Neural progenitor cell (in vitro differentiated cells): ENCODE results near the gene PTPRCAP.

ENCODE experiments used
- CTCF ChIP-seq: fragments of 200-600 bp; sonication (generic); IDR thresholded peaks from 2 replicates; pipeline ENCODE4 v1.5.1; 2017; ENCODE audit warnings: antibody characterized with exemption, mild to moderate bottlenecking
- EZH2 ChIP-seq: fragments of 200-600 bp; sonication (generic); IDR thresholded peaks from 2 replicates; pipeline ENCODE4 v1.6.1; 2017; ENCODE audit warnings: antibody characterized with exemption, mild to moderate bottlenecking, moderate library complexity
- EZH2phosphoT487 ChIP-seq: fragments of 200-600 bp; sonication (generic); IDR thresholded peaks from 2 replicates; pipeline ENCODE4 v1.6.1; 2017; ENCODE audit warnings: antibody characterized with exemption

DNA sequence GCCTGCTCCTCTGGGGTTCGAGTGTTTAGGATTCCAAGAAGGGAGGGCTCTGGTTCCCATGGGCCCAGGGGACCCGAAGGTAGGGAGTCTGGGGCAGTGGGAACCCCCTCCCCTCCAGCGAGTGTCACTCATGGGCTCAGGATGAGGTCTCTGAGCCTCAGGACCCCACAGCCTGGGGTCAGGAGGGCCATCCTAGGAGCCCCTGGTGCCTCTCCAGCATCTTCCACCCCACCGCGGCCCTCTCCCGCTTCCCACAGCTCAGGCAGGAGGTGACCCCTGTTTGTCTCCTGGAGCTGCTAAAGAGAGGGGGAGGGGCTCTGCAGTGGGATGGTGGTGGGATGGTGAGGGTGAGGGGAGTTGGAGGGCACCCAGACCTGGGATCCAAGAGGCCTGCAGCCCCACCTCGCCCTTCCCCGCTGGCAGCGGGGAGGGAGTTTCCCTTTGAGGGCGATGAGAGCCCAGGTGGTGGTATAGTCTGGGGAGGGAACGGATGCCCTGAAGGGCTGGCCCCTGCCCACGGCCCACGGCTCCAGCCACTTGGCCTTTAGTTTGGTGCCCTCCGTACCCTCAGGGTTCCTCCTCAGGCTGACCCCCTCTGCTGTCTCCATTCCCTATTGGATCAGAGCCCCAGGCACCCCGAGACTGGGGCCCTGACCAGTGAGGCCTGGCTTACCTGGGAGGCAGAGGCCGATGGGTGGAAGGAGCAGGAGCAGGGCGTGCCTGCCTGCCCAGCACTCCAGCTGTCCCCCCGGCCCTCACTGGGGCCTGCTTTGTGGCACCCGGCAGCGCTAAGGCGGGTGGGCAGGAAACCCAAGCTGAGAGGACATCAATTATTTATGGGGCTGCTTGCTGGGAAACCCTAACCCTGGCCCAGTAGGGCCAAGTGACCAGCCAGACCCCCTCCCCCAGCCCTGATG, 16.6 kb upstream of the PTPRCAP start:
- TF ChIP-seq CTCF (no peak), EZH2 (no peak), EZH2phosphoT487 (no peak)
